Endodermal cell (in vitro differentiated cells): ENCODE data around the gene CX3CR1. TPM values are rescaled to one million over a fixed set of nuclear protein-coding genes. Genes with fewer than 3 reads are reported as not detected.
A peak's percentile ranks its signal among the peaks of the same experiment; 100 is the strongest.

ENCODE experiments used
- DNase-seq: peaks from one replicate; pipeline ENCODE4 v3.0.0-alpha.2; 2017
- H3K27ac ChIP-seq: 2 replicates; pipeline ENCODE4 v1.5.1; 2013; ENCODE audit warnings: mild to moderate bottlenecking, low read depth, low read length, moderate library complexity
- H3K27me3 ChIP-seq: 2 replicates; pipeline ENCODE4 v1.6.1; 2013; ENCODE audit warnings: mild to moderate bottlenecking, low read length, moderate library complexity; ENCODE audit not compliant: insufficient read depth, control insufficient read depth, poor library complexity, severe bottlenecking
- H3K36me3 ChIP-seq: 2 replicates; pipeline ENCODE4 v1.7.0; 2013; ENCODE audit warnings: mild to moderate bottlenecking, low read length, moderate library complexity; ENCODE audit not compliant: control insufficient read depth, insufficient read depth
- H3K4me1 ChIP-seq: one replicate; pipeline ENCODE4 v1.7.0; 2013; ENCODE audit warnings: low read length; ENCODE audit not compliant: control insufficient read depth, insufficient read depth
- H3K4me3 ChIP-seq: 2 replicates; pipeline ENCODE4 v1.5.1; 2013; ENCODE audit warnings: mild to moderate bottlenecking, low read length, moderate library complexity
- H3K9ac ChIP-seq: 2 replicates; pipeline ENCODE4 v1.6.1; 2013; ENCODE audit warnings: mild to moderate bottlenecking, low read length, moderate library complexity; ENCODE audit not compliant: poor library complexity, severe bottlenecking; ENCODE audit errors: extremely low read depth
- H3K9me3 ChIP-seq: 2 replicates; pipeline ENCODE4 v1.6.1; 2013; ENCODE audit warnings: mild to moderate bottlenecking, low read length, moderate library complexity; ENCODE audit not compliant: control insufficient read depth
- H3K27ac Mint-ChIP-seq: 2 replicates; pipeline ENCODE4 v1.8.0; 2020; ENCODE audit warnings: mixed read lengths
- H3K27me3 Mint-ChIP-seq: 2 replicates; pipeline ENCODE4 v1.8.0; 2021; ENCODE audit warnings: mild to moderate bottlenecking, mixed read lengths; ENCODE audit not compliant: insufficient read depth
- H3K36me3 Mint-ChIP-seq: 2 replicates; pipeline ENCODE4 v1.8.0; 2020; ENCODE audit warnings: low read depth, mixed read lengths
- H3K4me1 Mint-ChIP-seq: 2 replicates; pipeline ENCODE4 v1.8.0; 2020; ENCODE audit warnings: mixed read lengths
- H3K4me3 Mint-ChIP-seq: 2 replicates; pipeline ENCODE4 v1.8.0; 2020; ENCODE audit warnings: mild to moderate bottlenecking, moderate library complexity, mixed read lengths
- H3K9me3 Mint-ChIP-seq: 2 replicates; pipeline ENCODE4 v1.8.0; 2020; ENCODE audit warnings: mild to moderate bottlenecking, mixed read lengths
- WGBS, 2 experiments: methylation state at CpG; one replicate each; pipeline versions ENCODE4 v1.1.5 to v1.1.7; 2013; ENCODE audit warnings: missing lambda C conversion rate in 2 of 2, mixed read lengths in 1 of 2; ENCODE audit not compliant: insufficient coverage in 1 of 2, insufficient read length in 1 of 2; 5-methylcytosine and 5-hydroxymethylcytosine counted together
- total RNA-seq, 2 donors: library from RNA; stranded (reverse); fragmentation: NEBNext Ultra II Directional in 1 of 2; extraction: Animal tissue kit (Norgen Biotek cat#: 25700) in 1 of 2; gene quantifications; 2 replicates in 1 of 2; 3 replicates in 1 of 2; pipeline ENCODE4 v1.2.1, GENCODE V29; 2021
- TF ChIP-seq, protein P1 (sequence below): fragments of 200-600 bp; sonication (generic); conservative IDR thresholded peaks from 2 replicates; pipeline ENCODE4 v1.5.0; 2021; ENCODE audit warnings: antibody characterized with exemption, mild to moderate bottlenecking

CX3CR1 gene
- total RNA-seq, 2 donors from 2014 or later = not detected

DNA sequence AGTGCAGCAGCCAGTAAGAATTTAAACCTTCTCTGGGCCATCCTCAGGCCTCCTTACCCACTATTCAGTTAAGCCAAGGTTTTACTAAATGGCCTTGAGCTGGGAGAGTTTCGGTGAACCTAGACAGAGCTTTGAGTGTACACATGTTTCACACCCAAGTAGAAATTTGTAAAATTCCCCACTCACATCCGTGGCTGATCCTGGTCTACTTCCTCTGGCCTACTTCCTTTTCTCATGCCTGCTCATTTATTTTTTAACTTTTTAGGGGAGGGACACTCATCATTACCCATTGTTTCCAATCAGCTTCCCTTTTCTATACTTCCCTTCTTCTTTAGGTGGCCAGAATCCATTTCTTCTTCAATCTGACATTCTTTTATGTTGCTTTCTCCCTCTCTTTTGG is 7.6 kb downstream of the CX3CR1 start:
- Histone ChIP-seq H3K9me3 (no peaks in the 10 kb centered on the region), H3K36me3 (no peaks in the 10 kb centered on the region), H3K4me3 (no peak overlapping the region), H3K27ac (no peak overlapping the region), H3K9ac (no peak overlapping the region), H3K4me1 (no peaks in the 10 kb centered on the region), H3K27me3 (peaks cover 22% of the 10 kb centered on the region)
- TF ChIP-seq, protein P1, sequence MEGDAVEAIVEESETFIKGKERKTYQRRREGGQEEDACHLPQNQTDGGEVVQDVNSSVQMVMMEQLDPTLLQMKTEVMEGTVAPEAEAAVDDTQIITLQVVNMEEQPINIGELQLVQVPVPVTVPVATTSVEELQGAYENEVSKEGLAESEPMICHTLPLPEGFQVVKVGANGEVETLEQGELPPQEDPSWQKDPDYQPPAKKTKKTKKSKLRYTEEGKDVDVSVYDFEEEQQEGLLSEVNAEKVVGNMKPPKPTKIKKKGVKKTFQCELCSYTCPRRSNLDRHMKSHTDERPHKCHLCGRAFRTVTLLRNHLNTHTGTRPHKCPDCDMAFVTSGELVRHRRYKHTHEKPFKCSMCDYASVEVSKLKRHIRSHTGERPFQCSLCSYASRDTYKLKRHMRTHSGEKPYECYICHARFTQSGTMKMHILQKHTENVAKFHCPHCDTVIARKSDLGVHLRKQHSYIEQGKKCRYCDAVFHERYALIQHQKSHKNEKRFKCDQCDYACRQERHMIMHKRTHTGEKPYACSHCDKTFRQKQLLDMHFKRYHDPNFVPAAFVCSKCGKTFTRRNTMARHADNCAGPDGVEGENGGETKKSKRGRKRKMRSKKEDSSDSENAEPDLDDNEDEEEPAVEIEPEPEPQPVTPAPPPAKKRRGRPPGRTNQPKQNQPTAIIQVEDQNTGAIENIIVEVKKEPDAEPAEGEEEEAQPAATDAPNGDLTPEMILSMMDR = no peak
- no peak overlapping the region for H3K27ac Mint-ChIP-seq
- H3K27me3 Mint-ChIP-seq = peaks cover 8% of the 10 kb centered on the region
- no peaks in the 10 kb centered on the region for H3K4me1 Mint-ChIP-seq
- WGBS, 2 experiments = 88 to 100% methylated on average over 2 of the region's 2 CpGs
- no peaks in the 10 kb centered on the region for H3K9me3 Mint-ChIP-seq
- no peak overlapping the region for H3K4me3 Mint-ChIP-seq
- H3K36me3 Mint-ChIP-seq = no peaks in the 10 kb centered on the region
- DNase-seq = no peak

DNA sequence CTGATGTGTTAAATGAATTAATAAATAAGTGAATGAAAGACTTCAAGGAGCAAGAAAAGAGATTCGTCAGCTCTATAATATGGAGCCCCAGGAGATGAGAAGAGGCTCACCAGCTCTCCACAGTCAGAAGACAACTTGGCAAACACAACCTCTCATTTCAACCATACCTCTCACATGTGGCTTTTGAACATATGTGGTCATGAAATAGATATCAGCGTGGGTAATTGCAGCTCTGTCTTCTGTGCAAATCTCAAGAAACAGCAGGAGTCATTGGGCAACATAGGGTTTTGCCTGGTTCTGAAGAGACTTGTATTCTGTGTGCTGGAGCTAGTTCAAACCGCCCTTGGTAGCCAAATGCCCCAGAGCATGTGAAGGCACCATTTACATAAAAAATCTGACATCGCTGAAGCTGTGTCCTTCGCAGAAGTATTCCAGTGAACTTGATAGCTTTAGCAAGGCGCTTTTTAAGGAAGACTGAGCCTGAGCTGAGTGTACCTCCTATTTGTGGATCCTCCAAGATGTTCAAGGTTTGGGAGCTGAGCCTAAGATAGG is 8.4 kb downstream of the CX3CR1 start:
- WGBS, 2 experiments = 88 to 93% methylated on average over 4 to 6 of the region's 6 CpGs
- Histone ChIP-seq H3K27me3 (peaks cover 15% of the 10 kb centered on the region), H3K27ac (no peak overlapping the region), H3K36me3 (no peaks in the 10 kb centered on the region), H3K4me1 (no peaks in the 10 kb centered on the region), H3K4me3 (no peak overlapping the region), H3K9ac (no peak overlapping the region), H3K9me3 (no peaks in the 10 kb centered on the region)
- no peaks in the 10 kb centered on the region for H3K9me3 Mint-ChIP-seq
- H3K27me3 Mint-ChIP-seq = peaks cover 3% of the 10 kb centered on the region
- H3K27ac Mint-ChIP-seq = no peak overlapping the region
- DNase-seq = peak; percentile 25
- no peaks in the 10 kb centered on the region for H3K4me1 Mint-ChIP-seq
- no peak overlapping the region for H3K4me3 Mint-ChIP-seq
- TF ChIP-seq, protein P1 = no peak
- no peaks in the 10 kb centered on the region for H3K36me3 Mint-ChIP-seq

DNA sequence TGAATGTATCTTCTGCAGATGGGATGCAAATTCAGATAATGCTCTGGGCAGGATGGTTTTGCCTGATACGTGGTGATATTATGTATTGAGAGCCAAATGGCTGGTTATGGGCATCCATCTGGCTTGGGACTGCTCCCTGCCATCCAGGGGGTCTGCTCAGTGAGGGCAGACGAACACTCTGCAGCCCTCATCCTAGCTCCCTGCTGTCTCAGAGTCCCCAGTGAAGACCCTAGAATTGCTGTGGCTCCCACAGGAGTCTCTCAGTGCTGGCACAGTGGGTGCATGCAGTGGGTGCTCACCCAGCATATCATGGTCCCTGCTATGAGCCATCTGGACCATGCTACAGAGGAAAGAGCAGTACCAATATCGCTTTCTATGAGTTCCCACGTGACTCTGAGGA is 10.3 kb downstream of the CX3CR1 start:
- H3K36me3 Mint-ChIP-seq = no peaks in the 10 kb centered on the region
- DNase-seq = peak; percentile 17
- no peak overlapping the region for H3K27ac Mint-ChIP-seq
- H3K9me3 Mint-ChIP-seq = no peaks in the 10 kb centered on the region
- H3K27me3 ChIP-seq = peaks cover 9% of the 10 kb centered on the region
- H3K4me3 Mint-ChIP-seq = no peak overlapping the region
- no peak overlapping the region for H3K4me3 ChIP-seq
- H3K27ac ChIP-seq = no peak overlapping the region
- no peaks in the 10 kb centered on the region for H3K9me3 ChIP-seq
- H3K27me3 Mint-ChIP-seq = no peaks in the 10 kb centered on the region
- WGBS, 2 experiments = 83 to 94% methylated on average over 4 of the region's 4 CpGs
- H3K4me1 Mint-ChIP-seq = no peaks in the 10 kb centered on the region
- H3K4me1 ChIP-seq = no peaks in the 10 kb centered on the region
- H3K9ac ChIP-seq = no peak overlapping the region
- TF ChIP-seq, protein P1 = no peak
- H3K36me3 ChIP-seq = no peaks in the 10 kb centered on the region
